ENCODE measurements around the gene ECI2.
"Not testable (repeated sequence)": the region's sequence is repeated elsewhere in the genome, so short reads cannot be mapped to it uniquely, and the experiment has no call there.

ECI2 gene

DNA sequence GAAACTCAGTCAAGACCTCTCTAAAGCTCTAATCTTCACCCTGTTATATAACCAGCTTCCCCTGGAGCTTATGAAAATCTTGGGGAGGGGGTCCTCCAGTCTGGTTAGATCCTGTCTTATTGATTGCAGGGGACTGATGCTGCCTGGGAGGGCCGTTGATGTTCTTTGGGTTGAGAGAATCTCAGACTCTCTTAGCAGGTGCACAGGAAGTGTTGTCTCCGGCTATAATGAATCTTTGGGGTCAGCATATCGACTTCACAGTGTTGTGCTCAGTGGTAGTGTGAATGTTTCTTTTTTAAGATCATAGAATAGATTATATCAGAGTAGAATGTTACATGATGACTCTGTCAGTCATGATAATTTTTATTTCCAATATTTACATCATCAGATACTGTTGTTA lies 2.8 kb upstream of the ECI2 start:
- no peak for DNase-seq (ENCODE audit: low read depth in 2 of 2)

DNA sequence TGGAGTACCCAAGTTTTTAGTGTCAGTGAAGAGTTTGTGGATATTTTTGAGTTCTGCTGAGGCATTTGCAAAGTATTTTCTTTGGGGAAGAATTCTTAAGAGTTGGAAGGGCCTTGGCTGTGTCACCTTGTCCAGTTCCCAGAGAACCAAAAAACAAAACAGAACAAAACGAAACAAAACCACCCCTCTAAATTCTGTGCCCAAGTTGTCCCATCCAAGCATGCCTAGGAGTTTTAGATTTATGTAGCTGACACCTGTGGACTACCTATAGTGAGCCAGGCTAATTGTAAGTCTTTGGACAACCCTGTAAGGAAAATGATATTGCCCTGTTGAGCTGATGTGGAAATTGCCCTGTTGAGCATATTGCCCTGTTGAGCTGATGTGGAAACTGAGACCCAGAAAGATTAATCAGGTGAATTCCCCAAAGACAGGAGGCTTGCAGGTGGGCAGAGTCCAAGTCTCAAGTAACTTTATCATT lies 1.0 kb upstream of the ECI2 start:
- DNase-seq (ENCODE audit: low read depth in 2 of 2), result no peak

DNA sequence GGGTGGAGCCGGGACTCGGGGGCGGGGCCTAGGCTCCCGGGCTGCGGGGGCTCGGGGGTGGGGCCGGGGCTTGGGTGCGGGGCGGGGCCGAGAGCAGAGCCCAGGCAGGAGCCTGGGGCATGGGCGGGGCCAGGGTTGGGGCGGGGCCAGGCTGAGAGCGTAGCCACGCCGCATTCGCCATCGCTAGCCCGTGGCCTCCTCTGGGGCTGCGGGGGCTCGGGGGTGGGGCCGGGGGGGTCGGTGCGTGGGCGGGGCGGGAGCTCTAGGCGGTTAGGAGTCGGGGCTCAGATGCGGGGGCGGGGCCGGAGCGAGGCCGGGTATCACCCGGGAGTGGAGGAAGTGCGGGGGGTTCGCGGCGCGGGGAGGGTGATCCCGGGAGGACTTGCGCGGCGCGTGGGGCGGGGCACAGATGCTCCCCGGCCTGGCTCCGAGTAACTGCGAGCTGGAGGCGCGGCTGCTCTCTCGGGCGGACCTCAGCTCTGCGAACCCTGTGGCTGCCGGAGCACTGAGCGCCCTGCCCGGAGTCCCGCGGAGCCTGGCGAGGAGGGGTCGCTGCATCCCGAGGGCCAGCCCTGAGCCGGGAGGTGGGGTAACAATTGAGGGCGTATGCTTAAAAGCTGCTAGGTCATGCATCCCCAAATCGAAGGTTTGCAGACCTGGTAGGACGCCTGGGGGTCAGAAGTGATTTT lies 434 bp upstream of the ECI2 start:
- DNase-seq (ENCODE audit: low read depth in 2 of 2), result peak; percentile 86 to 89

DNA sequence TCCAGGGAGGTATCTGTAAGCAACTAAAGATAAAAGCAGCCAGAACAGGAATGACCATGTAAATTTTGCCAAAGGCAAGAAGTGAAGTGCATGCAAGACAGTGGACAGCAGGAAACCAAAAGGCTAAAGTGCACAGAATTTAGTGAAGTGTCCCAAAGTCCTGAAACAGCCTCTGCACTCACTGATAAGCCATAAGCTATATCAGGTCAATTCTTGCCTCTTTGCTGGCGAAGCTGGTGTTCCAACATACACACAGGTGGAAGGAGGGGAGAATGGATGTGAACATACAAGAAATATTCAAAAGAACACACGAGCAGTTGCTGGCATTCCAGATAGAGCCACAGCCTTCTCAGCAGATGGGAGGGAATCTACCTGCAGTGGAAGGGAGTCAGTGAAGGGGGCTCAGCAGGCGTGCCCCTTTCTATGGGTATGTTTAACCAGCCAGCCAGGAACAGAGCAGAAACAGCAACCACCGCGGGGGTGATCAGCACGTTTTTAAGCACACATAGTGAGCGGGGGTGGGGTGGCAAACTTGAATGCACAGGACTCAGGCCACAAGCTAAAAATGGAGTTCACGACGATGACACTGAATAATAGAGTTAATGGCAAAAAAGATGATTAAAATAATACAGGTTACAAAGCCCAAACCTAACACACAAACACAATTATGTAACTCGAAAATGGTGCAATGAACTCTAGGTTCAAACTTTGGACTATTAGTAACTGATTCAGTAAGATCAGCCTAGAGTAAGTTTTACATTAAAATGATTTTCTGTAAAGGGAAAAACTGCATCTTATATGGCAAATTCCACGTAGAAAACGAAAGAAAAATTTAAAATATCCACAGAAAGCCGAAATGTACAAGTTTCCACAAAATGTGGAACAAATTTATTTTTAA lies 1.2 kb downstream of the ECI2 start:
- DNase-seq (ENCODE audit: low read depth in 2 of 2), result no peak

DNA sequence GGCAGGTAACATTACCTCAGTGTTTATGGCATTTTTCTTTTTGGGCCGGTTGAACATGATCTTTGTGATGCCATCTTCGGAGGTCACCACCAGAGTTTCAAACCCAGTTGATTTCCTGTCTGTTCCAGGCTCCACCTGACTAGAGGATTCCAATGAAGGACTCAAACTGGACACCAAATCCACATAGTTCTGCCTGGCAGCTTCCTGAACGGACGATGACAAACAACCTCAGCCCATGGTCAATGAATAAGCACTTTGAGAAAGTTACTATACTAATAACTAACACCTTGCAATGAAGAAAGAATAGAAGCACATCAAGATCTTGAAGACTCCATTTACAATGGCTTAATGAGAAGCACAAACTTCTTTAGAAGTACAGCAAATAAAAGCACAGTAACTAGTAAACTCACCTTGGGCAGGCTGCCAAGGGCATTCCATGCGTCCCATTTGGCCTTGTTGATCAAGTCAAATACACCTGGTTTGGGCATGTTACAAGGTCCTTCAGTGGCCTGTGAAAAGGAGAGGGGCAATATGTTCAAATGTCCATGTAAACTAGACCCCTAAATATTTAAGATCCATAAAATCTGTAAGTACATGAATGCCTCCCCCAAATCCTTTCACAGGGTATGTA lies 4.9 kb downstream of the ECI2 start:
- no peak for DNase-seq (ENCODE audit: low read depth in 2 of 2)

DNA sequence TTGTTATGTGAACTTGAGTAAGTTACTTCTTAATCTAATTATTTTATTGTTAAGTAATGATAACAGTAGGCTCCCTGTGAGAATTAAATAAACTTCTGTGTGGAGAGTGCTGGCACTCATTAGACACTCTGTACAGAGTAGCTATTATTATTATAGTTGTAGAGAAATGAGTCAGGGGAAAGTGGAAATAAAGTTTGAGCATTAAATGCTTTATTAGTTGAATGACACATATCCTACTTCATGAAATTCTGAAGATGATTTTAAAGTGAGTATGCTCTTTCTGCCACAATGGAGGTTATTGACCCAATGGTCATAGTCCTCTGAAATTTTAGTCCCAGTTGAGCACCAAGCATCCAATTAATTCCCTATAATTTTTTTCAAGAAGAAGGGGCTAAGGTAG lies 5.9 kb downstream of the ECI2 start:
- no peak for DNase-seq (ENCODE audit: low read depth in 2 of 2)

DNA sequence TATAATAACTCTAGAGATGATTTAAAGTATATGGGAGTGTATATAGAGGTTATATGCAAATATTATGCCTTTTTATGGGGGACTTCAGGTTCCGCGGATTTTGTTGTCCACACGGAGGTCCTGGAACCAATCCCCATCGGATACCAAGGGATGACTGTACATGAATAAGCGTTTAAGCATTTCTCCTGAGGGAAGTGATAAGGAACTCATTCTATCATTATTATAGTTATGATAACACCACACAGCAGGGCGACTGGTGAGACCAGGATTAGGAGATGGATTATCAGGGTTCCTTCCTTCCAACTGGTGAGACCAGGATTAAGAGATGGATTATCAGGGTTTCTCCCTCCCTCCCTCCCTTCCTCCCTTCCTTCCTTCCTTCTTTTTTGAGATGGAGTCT lies 6.6 kb downstream of the ECI2 start:
- DNase-seq (ENCODE audit: low read depth in 2 of 2), result no peak

DNA sequence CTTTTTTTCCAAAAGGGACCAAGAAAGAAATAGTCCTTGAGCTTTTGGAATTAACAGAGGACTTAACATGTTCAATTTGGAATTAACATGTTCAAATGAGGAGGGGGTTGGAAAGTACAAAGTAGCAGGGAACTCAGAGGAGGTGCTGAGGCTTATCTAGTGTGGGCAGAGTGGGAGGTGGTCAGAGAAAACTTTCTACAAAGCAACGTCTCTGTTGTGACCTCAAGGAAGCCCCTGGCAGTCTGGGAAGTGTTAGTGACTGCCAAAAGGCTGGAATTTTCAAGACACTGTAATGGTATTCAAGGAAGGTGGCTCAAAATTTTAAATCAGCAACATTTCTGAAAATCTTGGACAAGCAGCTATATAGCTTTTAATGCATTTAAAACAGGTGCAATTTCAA lies 7.3 kb downstream of the ECI2 start:
- DNase-seq (ENCODE audit: low read depth in 2 of 2), result no peak

DNA sequence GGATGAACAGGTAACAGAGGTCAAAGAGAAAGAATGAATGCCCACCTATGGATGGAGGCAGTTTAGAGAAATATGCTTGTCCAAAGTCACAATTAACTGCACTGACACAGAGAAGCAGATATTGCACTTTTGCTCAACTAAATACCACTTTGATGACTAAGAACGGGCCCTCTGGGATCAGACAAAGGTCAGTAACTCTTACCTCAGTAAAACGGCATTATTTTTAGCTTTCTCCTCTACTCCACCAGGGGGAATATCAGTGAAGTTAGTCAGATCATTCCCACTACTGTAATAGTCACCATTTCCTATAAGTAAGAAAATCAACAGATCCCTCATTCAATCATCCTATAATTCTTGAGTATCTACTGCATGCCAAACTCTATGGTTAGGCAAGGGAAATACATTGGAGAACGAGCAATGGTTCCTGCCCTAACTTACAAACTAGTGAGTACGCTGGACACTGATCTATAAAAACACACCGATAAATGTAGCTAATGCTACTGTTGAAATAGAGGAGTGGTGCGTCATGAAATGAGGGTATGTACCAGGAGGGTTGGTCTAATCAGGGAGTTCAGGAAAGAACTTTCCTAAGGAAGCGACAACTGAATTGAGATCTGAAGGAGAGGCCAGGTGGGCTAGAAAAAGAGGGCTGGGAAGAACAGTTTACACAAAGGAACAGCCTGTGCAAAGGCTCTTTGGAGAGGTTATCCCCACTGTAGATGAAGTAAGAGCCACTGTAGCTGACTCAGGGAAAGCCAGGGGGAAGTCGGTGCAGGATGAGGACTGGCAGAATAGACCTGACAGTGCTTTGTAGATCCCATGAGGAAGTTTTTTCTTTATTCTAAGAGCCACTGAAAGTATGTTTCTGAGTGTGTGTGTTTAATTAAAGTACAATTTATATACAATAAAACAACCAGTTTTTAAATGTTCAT lies 9.2 kb downstream of the ECI2 start:
- DNase-seq (ENCODE audit: low read depth in 2 of 2), result peak; percentile 67 to 71

DNA sequence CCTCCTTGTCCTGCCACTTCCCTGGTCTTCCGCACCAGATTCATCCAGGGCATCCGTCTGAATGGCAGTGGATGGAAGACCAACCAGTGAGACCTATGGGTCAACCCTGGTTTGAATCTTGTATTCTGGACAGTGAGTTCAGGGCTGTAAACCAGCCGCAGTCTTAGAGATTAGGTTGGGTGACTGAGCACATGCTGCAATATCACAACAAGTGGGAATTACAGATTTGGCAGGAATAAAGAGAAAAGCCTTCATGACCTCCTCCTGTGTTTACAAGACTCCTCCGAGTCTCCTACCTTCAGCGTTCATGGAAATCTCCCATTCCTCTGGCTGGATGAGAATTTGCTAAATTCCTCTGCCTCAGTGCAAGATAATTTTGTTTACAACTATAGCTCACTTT lies 9.9 kb downstream of the ECI2 start:
- no peak for DNase-seq (ENCODE audit: low read depth in 2 of 2)

DNA sequence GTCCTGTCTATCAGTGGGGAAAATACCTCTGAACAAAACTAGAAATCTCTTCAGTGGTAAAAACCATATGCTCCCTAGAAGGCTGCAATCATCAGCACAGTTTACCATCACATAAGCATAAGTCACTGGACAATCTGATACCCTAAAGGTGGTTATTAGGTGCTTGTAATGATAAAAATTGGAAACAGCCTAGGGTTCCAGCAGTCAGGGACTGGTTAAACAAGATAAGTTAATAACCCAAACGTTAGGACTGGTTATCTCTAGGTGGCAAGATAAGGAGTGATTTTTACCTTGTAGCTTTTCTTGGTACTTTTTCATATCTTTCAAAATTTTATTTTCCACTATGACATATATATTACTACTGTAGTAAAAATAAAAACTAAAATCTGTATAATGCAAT lies 11.0 kb downstream of the ECI2 start:
- DNase-seq (ENCODE audit: low read depth in 2 of 2), result no peak

DNA sequence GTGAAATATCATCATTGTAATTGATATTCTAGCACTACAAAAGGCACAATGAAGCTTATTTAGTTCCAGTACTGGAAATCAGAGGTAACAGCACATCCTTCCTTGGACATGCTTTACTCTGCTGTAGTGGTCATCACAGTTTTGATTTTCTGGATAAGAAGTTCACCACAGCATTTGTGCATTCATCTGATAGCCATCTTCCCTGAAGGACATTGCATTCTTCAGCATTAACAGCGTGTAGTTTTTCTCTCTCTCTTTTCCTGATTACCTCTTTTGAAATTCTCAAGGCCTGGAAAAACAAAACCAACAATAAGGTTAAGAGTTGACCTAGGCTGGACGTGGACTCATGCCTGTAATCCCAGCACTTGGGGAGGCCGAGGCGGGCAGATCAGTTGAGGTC lies 19.6 kb downstream of the ECI2 start:
- no peak for DNase-seq (ENCODE audit: low read depth in 2 of 2)

DNA sequence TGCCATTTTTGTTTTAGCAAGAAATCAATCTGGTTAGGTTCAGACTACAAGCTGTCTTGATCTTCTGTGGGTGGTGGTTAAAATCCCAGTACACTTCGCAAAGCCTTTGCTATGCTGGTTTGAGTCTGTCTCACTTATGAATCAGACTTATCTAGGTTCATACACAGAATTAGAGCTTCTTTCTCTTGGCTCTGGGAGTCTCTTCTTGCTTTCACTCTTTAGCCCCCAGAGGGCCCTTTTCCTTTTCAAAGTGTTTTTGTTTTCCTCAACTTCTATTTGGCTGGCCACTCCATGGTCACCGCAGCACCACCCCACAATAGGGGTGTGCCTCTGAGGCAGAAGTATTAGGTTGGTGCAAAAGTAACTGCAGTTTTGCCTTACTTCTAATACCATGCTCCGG lies 21.3 kb downstream of the ECI2 start:
- no peak for DNase-seq (ENCODE audit: low read depth in 2 of 2)

DNA sequence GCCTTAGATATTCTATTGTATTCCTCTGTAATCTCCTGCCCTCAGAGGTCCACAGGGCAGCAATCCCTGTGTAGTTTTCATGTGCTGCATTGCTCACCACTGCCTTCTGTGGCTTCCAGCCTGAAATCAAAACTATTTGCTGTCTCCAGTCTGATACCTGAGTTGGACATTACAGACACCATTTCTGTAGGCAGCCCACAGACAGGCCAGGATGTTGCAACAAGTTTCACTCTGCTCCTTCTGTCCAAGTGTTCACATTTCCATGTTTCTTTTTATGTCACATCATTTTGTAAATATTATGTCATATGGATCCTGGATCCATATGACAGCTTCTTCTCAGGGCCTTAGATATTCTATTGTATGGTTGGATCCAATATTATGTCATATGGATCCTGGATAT lies 21.7 kb downstream of the ECI2 start:
- DNase-seq (ENCODE audit: low read depth in 2 of 2), result no peak

DNA sequence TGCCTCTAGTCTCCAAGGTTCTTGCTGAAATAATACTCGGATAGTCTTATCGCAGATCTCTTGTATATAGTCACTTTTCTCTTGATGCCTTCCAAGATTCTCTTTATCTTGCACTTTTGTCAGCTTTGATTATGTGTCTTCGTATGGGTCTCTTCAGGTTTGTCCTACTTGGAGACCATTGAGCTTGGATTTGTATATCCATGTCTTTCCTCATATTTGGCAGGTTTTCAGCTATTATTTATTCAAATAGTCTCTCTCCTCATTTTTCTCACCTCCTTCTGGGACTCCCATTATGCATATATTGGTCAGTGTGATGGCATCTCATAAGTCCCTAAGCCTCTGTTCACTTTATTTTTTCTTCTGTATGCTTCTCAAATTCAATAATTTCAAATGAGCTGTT lies 23.0 kb downstream of the ECI2 start:
- no peak for DNase-seq (ENCODE audit: low read depth in 2 of 2)

DNA sequence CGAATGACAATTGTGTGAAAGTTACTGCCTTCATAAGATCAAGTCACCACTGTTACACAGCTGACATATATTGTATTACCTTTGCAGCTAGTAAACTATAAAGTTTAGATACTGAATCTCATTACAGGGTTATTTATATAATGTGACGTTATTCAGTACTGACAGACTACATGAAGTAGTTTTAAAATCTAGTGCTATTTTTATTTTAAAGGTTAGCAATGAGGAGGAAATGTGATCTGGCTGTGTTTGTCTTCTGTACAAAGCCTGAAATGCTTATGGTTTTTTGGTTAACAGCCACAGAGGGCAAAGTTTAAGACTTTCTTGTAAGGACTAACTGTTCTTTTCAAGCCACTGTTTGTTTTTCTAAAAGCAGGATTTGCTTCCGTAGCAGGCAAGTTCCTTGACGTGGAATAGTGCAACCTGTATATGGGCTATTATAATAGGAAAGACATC lies 26.0 kb downstream of the ECI2 start:
- DNase-seq (ENCODE audit: low read depth in 2 of 2), result not testable (repeated sequence)

DNA sequence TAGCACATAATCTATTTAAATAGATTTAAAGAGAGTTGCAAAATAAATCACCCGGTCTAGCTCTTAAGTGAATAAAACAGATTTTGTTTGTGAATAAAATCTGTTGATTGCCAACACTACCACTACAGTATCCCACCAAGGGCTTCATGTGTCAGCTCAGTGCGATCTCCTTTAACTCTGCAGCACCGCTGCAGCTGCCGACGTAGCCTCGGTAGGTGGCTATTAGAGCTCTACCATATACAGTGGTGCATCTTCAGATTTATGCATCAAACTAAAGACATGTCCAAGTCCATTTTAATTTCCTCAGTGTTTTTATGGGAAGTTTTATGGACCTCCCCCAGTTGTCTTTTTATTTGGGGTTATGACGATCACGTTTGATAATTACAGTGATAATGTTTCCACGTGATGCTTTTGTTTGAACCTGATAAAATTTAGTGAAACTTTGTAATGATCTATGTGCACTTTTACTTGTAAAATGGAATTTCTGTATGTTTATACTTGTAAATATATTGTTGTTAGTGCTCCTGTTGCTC lies 26.7 kb downstream of the ECI2 start:
- no peak for DNase-seq (ENCODE audit: low read depth in 2 of 2)

DNA sequence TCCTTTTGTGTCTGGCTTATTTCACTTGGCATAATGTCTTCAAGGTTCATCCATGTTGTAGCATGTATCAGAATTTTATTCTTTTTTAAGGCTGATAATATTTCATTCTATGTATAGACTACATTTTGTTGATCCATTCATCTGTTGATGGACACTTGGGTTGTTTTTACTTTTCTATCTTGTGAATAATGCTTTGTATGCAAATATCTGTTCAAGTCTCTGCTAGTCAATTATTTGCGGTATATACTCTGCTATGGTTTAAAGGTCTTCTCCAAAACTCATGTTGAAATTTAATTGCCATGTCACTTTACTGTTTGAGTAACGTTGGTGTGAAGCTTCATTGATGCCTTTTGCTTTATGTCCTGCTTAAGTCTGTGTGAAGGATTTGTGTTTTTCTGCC lies 27.5 kb downstream of the ECI2 start:
- DNase-seq (ENCODE audit: low read depth in 2 of 2), result no peak

DNA sequence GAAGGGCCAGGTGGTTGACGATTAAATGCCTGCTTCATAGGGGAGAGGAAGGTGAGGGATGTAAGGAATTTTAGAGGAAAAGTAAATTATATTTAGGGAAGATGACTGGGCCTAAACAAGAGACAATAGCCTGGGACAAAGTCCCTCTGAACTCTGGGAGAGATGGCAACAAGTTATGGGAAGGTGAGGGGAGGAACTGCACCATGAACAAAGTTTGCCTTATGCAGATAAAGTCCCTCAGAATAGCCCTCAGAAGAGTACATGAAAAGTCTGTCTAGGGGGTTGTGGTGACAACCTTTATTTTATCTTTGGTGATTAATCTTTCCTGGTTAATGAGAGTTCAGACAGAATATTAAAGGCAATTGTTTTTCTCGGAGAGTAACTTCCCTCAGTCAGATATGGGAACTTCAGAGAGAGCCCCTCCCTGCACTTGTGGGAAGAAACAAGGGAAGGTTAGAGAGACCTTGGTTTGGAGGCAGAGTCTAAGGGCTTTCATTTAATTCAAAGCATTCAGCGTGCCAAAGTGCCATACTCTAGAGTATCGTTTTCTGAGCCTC lies 29.3 kb downstream of the ECI2 start:
- DNase-seq (ENCODE audit: low read depth in 2 of 2), result no peak

DNA sequence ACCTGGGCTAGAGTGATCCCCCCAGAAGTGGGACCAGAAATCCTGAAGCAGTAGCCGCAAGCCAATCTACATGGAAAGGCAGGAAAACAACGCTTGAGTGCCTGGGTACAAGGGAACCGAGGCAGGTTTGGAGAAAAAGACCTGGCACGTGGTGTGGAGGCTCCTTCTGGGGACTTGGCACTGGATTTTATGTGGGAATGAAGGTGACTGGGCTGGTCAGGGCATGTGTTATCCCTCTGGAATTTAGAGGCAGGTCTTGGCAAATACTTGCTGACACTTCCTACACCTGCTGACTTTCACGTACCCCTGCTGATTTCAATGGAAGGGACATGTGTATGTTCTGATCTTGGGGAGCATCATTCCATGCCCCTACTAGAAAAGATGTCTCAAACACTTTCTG lies 31.4 kb downstream of the ECI2 start:
- no peak for DNase-seq (ENCODE audit: low read depth in 2 of 2)

DNA sequence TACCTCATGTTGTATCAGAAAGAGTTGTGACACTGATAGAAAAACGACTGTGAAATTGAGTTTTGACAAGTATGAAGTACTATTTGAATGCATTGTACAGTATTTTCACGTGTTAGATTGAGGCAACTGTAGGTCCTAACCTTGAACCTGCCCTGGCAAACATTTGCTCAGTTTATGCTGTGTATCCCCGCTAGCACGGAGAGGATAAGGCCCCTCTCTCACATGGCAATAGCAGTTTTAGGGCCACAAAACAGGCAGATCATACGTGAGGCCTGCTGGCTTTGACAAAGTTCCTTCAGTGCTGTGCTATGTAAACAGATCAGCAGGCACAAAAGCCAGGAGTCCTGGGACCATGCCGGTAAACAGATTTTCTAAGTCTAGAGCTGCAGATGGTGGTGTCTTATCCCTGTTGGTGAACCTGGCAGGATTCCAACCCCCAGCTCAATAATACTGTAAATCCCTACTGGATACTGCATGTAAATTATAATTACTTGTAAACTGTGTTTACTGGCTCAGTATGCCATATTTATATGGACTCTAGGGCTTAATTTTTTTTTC lies 32.6 kb downstream of the ECI2 start:
- no peak for DNase-seq (ENCODE audit: low read depth in 2 of 2)
